ENCODE results near the gene RASSF8. TPM values are rescaled to one million over a fixed set of nuclear protein-coding genes. Genes with fewer than 3 reads are reported as not detected.
"Not testable (repeated sequence)": the region's sequence is repeated elsewhere in the genome, so short reads cannot be mapped to it uniquely, and the experiment has no call there.

Gene RASSF8
- total RNA-seq, 1 donor from 2014 or later, result 23.0 TPM

DNA sequence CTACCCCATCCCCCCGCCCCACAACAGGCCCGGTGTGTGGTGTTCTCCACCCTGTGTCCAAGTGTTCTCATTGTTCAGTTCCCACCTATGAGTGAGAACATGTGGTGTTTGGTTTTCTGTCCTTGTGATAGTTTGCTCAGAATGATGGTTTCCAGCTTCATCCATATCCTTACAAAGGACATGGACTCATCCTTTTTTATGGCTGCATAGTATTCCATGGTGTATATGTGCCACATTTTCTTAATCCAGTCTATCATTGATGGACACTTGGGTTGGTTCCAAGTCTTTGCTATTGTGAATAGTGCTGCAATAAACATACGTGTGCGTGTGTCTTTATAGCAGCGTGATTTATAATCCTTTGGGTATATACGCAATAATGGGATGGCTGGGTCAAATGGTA lies 98.8 kb downstream of the RASSF8 start:
- DNase-seq (ENCODE audit: low spot score), result not testable (repeated sequence)

DNA sequence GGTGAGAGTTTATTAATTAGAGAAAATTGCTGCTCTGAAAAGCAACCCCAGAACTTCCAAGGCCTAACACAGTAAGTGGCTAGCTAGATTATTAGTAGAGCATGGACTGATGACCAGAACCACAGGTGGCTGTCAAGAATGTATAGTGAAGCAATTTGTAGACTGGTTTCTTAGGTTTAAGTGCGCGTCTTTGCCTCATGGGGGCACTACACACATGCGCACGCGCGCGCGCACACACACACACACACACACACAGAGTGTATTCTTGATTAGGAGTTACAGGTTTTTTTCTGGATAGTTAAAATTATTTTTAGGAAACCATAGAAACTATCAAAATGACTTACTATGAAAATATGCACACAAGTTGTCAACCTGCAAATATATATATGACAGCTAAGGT lies 99.8 kb downstream of the RASSF8 start:
- no peak for DNase-seq (ENCODE audit: low spot score)

GRCh38 chr12:26058818-26059217 lies 100.3 kb downstream of the RASSF8 start:
- DNase-seq (ENCODE audit: low spot score), result no peak

DNA sequence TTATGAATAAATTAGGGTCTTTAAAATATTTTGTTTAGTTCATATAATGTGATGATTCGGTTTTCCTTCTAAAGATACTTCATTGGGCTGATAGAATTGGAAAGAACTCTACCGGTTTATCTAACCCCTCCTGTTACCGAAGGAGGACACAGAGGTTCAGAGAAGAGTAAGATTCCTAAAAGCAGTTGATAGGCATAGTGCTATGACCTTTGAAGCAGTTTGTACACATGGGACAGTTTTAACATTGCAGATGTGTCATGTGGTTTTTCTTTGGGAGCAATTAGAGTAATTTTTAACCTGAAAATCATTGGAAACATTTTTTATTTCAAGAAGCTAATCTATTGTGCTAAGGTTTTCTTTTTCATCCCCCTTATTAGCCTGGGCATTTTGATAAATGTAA lies 103.5 kb downstream of the RASSF8 start:
- no peak for DNase-seq (ENCODE audit: low spot score)

GRCh38 chr12:26062566-26062965 lies 104.1 kb downstream of the RASSF8 start:
- DNase-seq (ENCODE audit: low spot score), result no peak

GRCh38 chr12:26065451-26065850 lies 107.0 kb downstream of the RASSF8 start:
- DNase-seq (ENCODE audit: low spot score), result no peak

DNA sequence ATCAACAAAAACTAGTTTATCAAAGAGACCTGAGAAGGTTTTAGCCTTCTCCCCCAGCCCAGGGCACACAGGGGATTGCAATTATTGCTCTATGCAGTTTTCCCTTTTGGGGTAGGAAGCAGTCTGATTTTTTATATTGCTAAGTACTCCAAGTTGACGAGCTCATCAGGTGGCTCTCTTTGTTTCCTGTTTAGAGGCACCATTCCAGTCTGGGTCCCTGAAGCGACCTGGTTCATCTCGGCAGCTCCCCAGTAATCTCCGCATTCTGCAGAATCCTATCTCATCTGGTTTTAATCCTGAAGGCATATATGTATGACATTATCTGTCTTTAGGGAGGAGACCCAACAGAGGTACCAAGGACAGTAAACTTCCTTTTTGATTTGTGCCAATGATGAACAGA lies 110.0 kb downstream of the RASSF8 start:
- no peak for DNase-seq (ENCODE audit: low spot score)

- no peak for DNase-seq (ENCODE audit: low spot score)
Observed at GRCh38 chr12:26069796-26070195, 111.3 kb downstream of the RASSF8 start.

DNA sequence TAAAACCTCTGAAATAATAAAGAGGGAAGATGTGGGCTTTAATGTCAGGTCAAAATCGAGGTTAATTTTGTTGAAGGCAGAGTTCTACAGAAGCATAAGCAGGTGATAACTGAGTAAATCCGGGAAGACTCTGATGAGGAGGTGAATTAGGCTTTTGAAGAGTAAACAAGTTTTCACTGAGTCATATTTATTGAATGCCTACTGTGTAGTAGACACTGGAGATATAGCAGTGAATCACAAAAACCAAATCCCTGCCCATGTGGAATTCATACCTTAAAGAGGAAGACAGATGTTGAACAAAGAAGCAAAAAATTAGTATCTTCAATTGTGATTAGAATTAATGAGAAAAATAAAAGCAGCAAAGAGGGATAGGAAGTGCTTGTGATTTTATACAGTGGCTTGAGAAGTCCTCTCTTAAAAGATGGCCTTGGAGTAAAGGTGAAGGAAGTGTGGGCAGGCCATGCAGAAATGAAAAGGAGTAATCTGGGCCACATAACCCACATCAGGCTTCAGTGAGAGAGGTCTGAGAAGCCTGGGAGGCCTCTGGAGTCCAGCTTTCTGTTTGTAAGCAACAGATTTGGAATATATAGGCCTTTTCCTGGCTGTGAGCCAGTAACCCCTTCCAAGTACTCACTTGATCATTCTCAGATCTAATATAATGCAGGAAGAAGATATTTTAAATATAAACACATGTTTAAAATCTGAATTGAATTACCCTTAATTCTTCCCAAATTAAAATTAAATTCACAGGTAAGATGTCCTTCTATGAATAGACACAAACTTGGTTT lies 119.6 kb downstream of the RASSF8 start:
- no peak for DNase-seq (ENCODE audit: low spot score)

GRCh38 chr12:26080911-26081310 lies 122.4 kb downstream of the RASSF8 start:
- no peak for DNase-seq (ENCODE audit: low spot score)

DNA sequence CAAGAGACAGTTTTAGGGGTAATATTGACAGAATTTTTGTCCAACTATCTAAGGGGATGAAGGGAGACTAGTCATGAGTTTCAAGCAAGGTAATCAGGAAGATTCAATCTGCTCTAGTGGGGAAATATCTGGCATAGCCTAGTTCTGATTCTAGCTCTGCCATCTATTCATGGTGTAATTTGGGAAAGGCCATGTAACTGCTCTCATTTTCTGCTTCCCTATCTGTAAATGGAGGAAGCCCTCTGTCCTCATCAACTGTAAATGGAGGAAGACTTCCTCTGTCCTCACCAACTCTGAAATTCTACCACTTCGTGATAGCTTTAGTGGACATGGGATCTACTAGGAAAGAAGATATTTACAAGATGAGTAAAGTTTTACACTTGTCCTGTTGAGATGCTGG lies 128.5 kb downstream of the RASSF8 start:
- DNase-seq (ENCODE audit: low spot score), result no peak

GRCh38 chr12:26088998-26089397 lies 130.5 kb downstream of the RASSF8 start:
- DNase-seq (ENCODE audit: low spot score), result no peak

DNA sequence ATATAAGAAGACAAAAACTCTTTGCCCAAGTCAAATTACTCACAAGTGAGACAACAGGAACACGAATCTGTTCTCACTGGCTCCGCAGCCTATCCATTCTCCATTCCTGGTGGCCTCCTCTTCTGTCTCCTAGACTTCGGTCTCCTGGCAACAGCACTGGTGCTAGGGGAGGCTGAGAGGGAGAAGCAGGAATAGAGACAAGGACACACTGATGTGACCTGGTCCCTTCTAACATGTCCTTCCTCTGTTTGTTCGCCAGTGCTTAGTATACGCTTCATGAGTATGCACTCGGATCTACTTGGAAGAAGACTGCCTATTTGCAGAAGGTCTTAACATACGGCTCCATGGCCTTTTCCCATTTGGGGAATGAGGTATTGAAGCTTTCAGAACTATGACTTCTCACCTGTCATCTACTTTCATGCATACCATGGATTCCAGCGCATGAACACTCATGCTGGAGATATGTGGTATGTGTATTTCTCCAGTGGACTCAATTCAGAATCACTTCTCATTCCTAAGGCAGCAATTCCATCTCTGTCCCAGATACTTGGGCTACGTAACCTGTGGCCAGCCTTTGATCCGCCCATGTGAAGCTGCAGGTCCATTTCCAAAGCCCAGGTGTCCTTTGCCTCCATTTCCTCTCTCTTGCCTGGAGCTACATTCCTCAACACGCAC lies 132.5 kb downstream of the RASSF8 start:
- no peak for DNase-seq (ENCODE audit: low spot score)

GRCh38 chr12:26091822-26092221 lies 133.3 kb downstream of the RASSF8 start:
- DNase-seq (ENCODE audit: low spot score), result no peak

DNA sequence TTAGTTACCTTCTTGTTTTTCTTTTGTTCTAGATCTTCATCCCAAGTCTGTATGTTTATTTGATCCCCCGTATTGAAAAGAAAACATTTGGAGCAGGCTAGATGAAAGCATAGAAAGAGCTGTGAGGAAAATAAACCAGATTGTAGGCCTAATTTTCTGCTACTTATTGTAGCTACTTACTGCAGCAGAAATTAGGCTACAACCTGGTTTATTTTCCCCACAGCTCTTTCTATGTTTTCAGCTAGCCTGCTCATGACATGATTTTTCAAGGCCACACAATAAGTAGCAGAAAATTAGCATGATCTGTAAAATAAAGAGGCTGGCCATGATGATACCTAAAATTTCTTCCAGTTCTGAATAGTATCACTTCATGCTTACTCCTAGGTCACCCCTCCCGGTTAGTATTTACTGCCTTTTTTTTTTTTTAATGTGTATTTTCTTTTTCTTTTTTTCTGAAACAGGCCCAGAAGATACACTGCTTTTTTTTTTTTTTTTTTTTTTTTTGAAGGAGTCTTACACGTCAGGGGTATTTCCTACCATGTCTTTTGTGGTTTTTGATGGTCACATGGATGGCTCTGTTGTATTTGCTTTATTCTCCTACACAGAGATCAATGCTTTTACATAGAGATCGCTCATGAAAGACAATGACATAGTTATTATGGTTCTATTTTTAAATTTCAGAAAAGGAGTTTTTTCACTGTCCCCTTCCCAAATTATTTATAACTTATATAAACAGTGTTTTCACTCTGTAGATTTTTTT lies 134.0 kb downstream of the RASSF8 start:
- no peak for DNase-seq (ENCODE audit: low spot score)

- no peak for DNase-seq (ENCODE audit: low spot score)
Observed at GRCh38 chr12:26095186-26095585, 136.7 kb downstream of the RASSF8 start.

GRCh38 chr12:26096036-26096435 lies 137.6 kb downstream of the RASSF8 start:
- DNase-seq (ENCODE audit: low spot score), result no peak

- DNase-seq (ENCODE audit: low spot score), result peak; percentile 76
Observed at GRCh38 chr12:26097046-26097878, 138.8 kb downstream of the RASSF8 start.

GRCh38 chr12:26100666-26101349 lies 142.3 kb downstream of the RASSF8 start:
- no peak for DNase-seq (ENCODE audit: low spot score)

- DNase-seq (ENCODE audit: low spot score), result peak; percentile 83
Observed at GRCh38 chr12:26101350-26101734, 142.9 kb downstream of the RASSF8 start.

GRCh38 chr12:26101763-26102162 lies 143.3 kb downstream of the RASSF8 start:
- DNase-seq (ENCODE audit: low spot score), result no peak
